Endothelial cell of umbilical vein (primary cell): ENCODE data around the gene NT5DC4.

Experiments
- CTCF ChIP-seq, 2 donors: IDR thresholded peaks; 1 replicate in 1 of 2; 2 replicates in 1 of 2; pipeline ENCODE4 v1.5.1; 2011; ENCODE audit warnings: low read length in 2 of 2, mild to moderate bottlenecking in 2 of 2, moderate library complexity in 2 of 2, control low read depth in 1 of 2, inconsistent platforms in 1 of 2, low read depth in 1 of 2; ENCODE audit not compliant: insufficient read depth in 1 of 2; ENCODE audit errors: extremely low read depth in 1 of 2
- EZH2 ChIP-seq: IDR thresholded peaks from 2 replicates; pipeline ENCODE4 v1.6.1; 2012; ENCODE audit warnings: borderline replicate concordance, low read depth, mild to moderate bottlenecking, moderate library complexity, low read length, inconsistent platforms; ENCODE audit not compliant: severe bottlenecking
- FOS ChIP-seq: IDR thresholded peaks from 2 replicates; pipeline ENCODE4 v1.6.1; 2011; ENCODE audit warnings: mild to moderate bottlenecking, low read length, moderate library complexity, borderline replicate concordance; ENCODE audit not compliant: insufficient read depth
- MAX ChIP-seq: IDR thresholded peaks from 2 replicates; pipeline ENCODE4 v1.6.1; 2011; ENCODE audit not compliant: insufficient read depth, insufficient read length
- MYC ChIP-seq: IDR thresholded peaks from one replicate; pipeline ENCODE4 v1.6.1; 2011; ENCODE audit warnings: mild to moderate bottlenecking, low read depth, low read length
- POLR2A ChIP-seq: IDR thresholded peaks from 2 replicates; pipeline ENCODE4 v1.6.1; 2012; ENCODE audit warnings: low read depth, mild to moderate bottlenecking, control low read depth, low read length
- POLR2AphosphoS5 ChIP-seq: IDR thresholded peaks from 2 replicates; pipeline ENCODE4 v1.6.1; 2012; ENCODE audit warnings: low read depth, mild to moderate bottlenecking, control low read depth, low read length, moderate library complexity; ENCODE audit not compliant: insufficient read depth

GRCh38 chr2:112772322-112772721 is 51.5 kb downstream of the NT5DC4 start:
- TF ChIP-seq EZH2: no peak
- TF ChIP-seq POLR2AphosphoS5: no peak
- no peak for TF ChIP-seq CTCF (IDR thresholded peaks at IDR 0.05; ENCODE audit: extremely low read depth in 1 of 2, insufficient read depth in 1 of 2, low read depth in 1 of 2, low read length in 2 of 2)
- no peak for TF ChIP-seq POLR2A
- TF ChIP-seq FOS: no peak
- TF ChIP-seq MYC: no peak
- TF ChIP-seq MAX: no peak
